GM10248 (cell line): Measurements from ENCODE around the gene FSTL4.
"Not testable (repeated sequence)": the region's sequence is repeated elsewhere in the genome, so short reads cannot be mapped to it uniquely, and the experiment has no call there.

Experiments
- CTCF ChIA-PET: fragments of 300-600 bp; sonication (Branson Sonifier 250); formaldehyde crosslinking; extraction: SDS; loops from one replicate; lab custom pipeline; 2021; ENCODE audit warnings: antibody characterized with exemption; lab: Yijun Ruan, JAX
- POLR2A ChIA-PET: fragments of 350-650 bp; sonication (Branson Sonifier 250); formaldehyde crosslinking; extraction: SDS; loops from one replicate; lab custom pipeline; 2020; ENCODE audit warnings: antibody characterized with exemption; lab: Yijun Ruan, JAX
- DNase-seq: peaks from one replicate; pipeline ENCODE4 v3.0.0; 2012; ENCODE audit errors: extremely low spot score
- TF ChIP-seq, protein P1 (sequence below): IDR thresholded peaks from 2 replicates; pipeline ENCODE4 v1.5.1; 2012; ENCODE audit warnings: mild to moderate bottlenecking, low read depth; ENCODE audit errors: extremely low read depth, missing control alignments, control extremely low read depth

Gene FSTL4

DNA sequence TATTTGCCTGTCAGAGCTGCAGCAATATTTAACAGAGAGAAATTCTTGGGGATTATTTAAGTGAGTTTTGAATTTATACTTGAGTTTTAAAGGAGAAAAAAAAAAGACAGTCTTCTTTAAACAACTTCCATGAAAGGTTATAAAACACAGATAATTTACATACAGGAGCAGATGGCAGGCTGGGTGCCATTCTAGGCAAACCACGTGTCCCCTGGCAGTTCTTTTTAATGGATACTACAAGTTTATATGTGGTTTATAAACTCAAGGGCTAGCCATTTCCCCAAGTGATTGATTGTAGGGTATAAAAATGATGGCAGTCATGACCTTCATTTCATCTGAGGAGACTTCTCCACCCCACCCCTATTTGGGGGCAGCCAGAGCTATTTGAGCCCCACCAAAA is 166.6 kb downstream of the FSTL4 start:
- TF ChIP-seq, protein P1, sequence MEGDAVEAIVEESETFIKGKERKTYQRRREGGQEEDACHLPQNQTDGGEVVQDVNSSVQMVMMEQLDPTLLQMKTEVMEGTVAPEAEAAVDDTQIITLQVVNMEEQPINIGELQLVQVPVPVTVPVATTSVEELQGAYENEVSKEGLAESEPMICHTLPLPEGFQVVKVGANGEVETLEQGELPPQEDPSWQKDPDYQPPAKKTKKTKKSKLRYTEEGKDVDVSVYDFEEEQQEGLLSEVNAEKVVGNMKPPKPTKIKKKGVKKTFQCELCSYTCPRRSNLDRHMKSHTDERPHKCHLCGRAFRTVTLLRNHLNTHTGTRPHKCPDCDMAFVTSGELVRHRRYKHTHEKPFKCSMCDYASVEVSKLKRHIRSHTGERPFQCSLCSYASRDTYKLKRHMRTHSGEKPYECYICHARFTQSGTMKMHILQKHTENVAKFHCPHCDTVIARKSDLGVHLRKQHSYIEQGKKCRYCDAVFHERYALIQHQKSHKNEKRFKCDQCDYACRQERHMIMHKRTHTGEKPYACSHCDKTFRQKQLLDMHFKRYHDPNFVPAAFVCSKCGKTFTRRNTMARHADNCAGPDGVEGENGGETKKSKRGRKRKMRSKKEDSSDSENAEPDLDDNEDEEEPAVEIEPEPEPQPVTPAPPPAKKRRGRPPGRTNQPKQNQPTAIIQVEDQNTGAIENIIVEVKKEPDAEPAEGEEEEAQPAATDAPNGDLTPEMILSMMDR, result no peak
- POLR2A ChIA-PET, result no interaction called here
- CTCF ChIA-PET, result interaction anchor here (0.7 to 2.8 kb wide), 3 partner anchors 10 to 22 kb away, joined by 3 to 6 read pairs (median 4); no protein-coding TSS in a partner anchor
- no peak for DNase-seq

DNA sequence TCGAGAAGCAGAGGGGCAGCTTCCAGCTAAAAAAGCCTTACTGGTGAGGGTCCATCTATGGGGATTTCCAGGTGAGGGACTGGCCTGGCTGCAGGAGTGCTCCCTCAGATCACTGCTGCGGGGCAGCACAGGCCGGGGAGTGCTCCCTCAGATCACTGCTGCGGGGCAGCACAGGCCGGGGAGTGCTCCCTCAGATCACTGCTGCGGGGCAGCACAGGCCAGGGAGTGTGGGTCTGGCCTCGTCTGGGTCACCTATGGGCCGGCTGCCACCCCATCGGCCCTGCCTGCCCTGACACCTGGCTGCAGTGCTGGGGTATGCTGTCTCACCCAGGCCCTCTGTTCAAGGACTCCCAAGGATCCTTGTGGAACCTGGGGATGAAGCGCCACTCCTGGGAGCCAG is 167.1 kb downstream of the FSTL4 start:
- DNase-seq, POLR2A ChIA-PET: not testable (repeated sequence)
- CTCF ChIA-PET, result interaction anchor here (0.7 to 2.8 kb wide), 4 partner anchors 11 to 21 kb away, joined by 3 to 6 read pairs (median 4); no protein-coding TSS in a partner anchor

DNA sequence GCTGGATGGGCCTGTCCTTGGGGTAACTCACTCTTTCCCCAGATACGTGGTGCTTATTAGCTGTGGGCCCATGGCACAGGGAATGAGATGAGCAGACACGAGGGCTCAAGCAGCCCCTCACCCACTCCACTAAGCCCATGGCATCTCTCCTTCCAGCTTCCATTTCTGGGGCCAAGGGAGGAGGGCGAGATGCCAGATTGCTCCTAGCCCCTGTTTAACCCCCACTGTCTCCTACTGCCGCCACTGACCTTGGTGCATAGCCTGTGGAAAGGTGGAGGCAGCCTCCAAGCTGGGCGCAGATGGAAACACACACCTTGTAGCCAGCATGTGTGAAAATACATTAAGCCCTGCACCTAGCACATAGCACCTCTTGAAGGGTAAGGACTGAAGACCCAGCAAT is 167.6 kb downstream of the FSTL4 start:
- CTCF ChIA-PET, result interaction anchor here (1.4 to 2.8 kb wide), 3 partner anchors 15 to 21 kb away, joined by 4 to 6 read pairs (median 4); no protein-coding TSS in a partner anchor
- TF ChIP-seq, protein P1, result no peak
- POLR2A ChIA-PET, result no interaction called here
- DNase-seq, result no peak

DNA sequence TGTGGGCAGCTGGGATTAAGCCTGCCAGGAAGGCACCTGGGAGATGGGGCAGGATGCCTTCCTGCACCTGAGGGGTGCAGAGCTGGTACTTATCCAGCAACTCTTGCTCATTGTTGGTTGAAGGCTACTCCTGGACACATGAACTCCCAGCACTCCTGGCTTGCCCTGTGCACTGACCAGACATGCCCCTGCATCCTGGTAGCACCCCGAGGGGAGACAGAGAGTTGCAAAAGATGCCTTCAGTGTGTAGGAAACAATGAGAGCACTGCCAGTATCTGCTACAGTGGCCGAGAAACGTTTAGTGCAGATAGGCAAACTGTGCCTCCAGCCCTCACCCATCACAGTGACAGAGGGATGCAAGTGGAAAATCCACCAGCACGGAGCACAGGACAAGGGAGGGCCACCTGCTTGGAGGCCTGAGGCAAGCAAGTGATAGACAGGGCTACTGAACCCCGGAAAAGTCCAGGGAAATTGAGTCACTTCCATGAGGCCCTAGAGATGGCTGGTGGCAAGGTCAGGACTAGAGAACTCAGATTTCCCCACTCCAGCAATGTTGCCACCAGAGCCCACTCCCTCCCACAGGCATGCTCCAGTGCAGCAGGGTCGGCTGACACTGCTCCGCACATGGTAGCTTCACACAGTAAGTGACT is 171.1 kb downstream of the FSTL4 start:
- TF ChIP-seq, protein P1, result no peak
- ChIA-PET POLR2A (no interaction called here), CTCF (interaction anchor here (1.0 to 4.1 kb wide), 3 partner anchors 15 to 19 kb away, joined by 3 to 29 read pairs (median 6); no protein-coding TSS in a partner anchor)
- DNase-seq, result no peak

DNA sequence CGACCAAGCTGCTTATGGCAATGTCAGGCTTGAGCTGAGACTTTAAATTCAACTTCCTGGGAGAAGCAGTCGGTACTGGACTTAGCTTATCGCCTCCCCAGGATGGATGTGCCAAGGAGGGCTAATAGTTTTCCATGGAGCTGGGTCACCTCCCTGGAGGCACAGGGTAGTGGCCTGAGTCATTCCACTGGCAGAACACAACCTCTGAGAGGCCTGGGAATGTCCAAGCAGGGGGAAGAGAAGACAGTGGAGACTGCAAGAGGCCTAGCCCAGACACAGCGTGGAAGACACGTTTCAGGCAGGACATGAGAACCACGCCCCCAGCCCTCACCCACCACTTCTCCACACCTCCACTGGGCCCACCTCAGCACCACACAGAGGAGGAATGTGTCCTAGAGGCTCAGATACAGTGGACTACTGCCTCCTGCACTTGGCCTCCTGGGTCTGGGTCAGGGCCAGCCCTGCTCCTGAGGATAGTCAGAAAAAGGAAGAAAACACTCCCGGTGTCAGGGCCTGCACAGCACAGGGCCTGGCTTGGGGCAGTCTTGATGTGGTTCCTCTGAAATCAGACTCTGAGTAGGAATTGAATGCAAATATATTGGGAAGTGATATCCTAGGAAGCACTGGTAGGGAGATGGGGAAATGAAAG is 171.8 kb downstream of the FSTL4 start:
- CTCF ChIA-PET, result interaction anchor here (1.2 to 4.1 kb wide), 6 partner anchors 10 to 51 kb away, joined by 3 to 29 read pairs (median 4); no protein-coding TSS in a partner anchor
- no peak for DNase-seq
- POLR2A ChIA-PET, result no interaction called here
- TF ChIP-seq, protein P1, result no peak

DNA sequence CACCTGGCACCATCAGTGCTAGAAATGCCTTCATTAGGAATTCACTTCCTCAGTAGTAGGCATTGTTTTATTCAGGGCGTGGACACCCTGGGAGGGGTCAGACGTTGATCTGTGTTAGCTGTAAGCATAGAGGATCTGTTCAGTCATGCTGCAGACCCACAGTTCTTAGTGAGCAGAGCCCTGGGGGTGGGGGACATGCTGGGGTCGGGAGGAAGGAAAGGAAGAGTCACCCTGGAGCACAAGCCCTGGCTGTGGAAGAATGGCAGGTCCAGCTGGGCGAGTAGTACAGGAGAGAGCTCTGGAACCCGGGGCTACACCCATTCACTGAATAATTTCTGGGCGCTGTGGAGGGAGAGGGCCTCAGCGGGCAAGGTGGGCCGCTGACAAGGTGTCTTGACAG is 172.5 kb downstream of the FSTL4 start:
- CTCF ChIA-PET, result interaction anchor here (1.2 to 4.1 kb wide), 7 partner anchors 11 to 51 kb away, joined by 3 to 29 read pairs (median 4); no protein-coding TSS in a partner anchor
- no peak for DNase-seq
- TF ChIP-seq, protein P1, result no peak
- POLR2A ChIA-PET, result no interaction called here
